SHP77 (cell line): ENCODE data around the gene ARHGEF25.
"Not testable (repeated sequence)": the region's sequence is repeated elsewhere in the genome, so short reads cannot be mapped to it uniquely, and the experiment has no call there.

Experiments used
- DNase-seq, 2 experiments: peaks; one replicate each; lab custom pipeline; 2025; lab: John Stamatoyannopoulos, UW

The ARHGEF25 gene

GRCh38 chr12:57609781-57610553 lies 1.3 kb upstream of the ARHGEF25 start:
- no peak for DNase-seq

DNA sequence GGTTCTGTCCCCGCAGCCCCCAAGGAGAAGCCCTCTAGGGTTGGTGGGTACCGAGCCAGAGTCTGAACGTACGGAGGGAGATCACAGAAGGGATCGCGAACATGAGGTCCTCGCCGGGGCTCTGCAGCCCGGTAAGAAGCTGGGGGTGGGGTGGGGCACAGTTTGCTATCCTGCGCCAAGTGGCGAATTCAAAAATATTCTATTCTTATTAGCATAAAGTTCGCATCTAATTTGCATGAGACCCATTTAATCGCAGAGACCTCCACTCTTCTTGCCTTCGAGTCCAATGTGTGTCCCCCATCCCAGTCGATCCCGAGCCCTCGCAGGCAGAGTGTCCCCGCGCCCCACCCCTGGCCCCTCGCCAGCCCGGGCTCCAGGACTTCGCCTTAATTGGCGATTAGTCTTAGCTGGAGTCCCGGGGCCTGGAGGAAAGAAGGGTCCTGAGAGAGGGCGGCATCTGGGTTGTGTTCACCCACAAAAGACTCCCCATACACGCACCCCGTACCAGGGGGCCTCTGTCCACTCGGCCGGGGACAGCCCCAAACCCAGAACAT lies 604 bp upstream of the ARHGEF25 start:
- DNase-seq, result no peak

DNA sequence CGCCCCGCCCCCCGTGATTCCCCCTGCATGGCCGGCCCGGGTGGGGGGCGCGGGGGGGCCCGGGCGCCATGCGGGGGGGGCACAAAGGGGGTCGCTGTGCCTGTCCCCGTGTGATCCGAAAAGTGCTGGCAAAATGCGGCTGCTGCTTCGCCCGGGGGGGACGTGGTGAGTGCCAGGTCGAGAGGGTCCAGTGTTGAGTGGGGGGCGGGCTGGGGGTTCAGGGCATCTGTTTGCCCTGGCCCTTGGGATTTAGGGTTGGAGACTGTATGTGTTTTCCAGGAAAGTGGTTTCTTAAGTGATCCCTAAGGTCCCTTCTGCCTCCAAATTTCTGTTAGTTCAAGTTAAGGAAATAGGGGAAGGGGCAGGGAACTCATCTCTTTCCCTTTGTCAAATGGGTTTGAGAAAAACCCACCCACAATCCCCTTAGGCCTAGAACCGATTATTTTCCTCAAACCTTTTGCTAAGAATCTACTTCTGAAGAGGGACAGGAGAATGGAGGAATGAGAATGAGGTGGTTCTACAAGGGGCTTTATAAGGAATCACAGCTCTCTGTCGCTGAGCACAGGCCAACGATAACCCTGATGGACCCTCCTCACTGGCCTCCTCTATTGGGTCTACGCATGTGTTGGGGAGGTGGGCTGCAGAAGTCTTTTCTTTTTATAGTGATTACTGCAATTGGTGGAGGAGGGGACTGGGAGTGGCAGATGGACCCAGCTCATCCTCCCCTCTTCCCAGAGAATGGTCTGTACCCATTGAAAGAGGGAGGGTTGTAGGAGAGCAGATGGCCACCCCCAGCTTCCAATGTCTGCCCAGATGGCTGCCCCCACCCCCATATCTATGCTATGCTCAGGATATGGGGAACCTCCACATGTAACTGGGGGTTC lies 834 bp downstream of the ARHGEF25 start:
- no peak for DNase-seq

DNA sequence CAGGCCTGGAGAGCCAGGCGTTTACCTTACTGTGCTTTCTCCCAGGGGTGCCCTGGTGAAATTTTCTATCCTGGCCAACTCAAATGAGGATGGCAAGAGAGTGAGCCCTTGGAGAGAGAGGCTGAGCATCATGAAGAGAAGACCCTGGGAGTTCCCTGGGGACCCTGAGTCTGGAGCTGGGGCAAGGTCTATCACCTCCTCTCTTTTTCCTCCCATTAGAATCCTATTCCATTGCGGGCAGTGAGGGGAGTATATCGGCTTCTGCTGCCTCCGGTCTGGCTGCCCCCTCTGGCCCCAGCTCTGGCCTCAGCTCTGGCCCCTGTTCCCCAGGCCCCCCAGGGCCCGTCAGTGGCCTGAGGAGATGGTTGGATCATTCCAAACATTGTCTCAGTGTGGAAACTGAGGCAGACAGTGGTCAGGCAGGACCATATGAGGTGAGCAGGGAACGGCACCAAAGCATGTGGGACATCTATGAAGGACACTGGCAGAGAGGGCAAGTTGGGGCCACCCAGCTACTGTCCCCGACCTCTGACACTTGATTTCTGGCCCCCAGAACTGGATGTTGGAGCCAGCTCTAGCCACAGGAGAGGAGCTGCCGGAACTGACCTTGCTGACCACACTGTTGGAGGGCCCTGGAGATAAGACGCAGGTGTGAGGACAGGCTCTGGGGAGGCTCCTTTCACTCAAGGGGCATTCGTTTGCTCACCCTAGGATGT lies 1.6 kb downstream of the ARHGEF25 start:
- DNase-seq, result no peak

DNA sequence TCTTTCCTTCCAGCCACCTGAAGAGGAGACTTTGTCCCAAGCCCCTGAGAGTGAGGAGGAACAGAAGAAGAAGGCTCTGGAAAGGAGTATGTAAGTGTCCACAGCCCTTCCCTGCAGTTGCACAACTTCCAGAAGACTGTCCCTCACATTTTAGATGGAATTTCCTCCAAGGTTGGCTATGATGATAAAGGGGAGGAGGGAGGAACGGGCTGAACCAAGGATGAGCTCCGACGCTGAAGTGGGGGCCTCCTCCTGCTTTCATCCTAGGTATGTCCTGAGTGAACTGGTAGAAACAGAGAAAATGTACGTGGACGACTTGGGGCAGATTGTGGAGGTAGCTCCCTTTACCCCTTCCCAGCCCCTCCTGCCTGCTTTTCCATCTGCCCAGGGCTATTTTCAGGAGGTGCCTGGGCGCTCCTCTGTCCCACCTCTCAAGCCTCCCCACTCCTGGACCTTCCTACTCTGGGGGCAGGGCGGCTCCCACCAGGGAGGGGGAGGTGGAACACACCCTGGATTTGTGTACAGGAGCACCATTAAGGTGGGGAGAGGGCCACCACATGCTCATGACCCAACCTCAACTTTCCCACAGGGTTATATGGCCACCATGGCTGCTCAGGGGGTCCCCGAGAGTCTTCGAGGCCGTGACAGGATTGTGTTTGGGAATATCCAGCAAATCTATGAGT lies 2.3 kb downstream of the ARHGEF25 start:
- DNase-seq, result no peak

DNA sequence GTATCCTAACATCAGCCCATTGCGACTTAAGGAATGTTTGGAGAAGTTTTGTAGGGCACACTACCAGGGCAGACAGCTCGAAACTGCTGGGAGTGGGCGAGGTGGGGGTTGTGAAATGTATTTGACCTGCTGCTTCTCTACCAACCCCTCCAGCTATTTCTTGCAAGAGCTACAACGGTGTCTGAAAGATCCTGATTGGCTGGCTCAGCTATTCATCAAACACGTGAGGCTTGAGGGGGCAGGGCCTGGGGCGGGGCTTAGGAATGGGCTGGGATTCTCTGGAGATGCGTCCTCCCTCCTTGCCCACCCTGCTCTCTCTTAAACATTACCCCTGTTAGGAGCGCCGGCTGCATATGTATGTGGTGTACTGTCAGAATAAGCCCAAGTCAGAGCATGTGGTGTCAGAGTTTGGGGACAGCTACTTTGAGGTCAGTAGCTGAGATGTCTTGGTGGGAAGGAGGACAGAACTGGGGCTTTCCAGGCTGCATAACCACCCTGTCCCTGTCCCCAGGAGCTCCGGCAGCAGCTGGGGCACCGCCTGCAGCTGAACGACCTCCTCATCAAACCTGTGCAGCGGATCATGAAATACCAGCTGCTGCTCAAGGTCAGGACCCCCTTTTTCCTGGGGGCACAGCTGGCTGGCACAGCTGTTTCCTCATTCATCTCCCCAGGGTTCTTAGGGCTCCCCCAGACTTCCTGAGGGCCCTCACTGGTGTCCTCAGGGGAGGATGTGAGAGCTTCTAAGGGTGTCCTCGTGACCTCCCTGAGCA lies 3.1 kb downstream of the ARHGEF25 start:
- no peak for DNase-seq

GRCh38 chr12:57614948-57615500 lies 3.8 kb downstream of the ARHGEF25 start:
- no peak for DNase-seq

- no peak for DNase-seq
Observed at GRCh38 chr12:57615637-57616036, 4.4 kb downstream of the ARHGEF25 start.

DNA sequence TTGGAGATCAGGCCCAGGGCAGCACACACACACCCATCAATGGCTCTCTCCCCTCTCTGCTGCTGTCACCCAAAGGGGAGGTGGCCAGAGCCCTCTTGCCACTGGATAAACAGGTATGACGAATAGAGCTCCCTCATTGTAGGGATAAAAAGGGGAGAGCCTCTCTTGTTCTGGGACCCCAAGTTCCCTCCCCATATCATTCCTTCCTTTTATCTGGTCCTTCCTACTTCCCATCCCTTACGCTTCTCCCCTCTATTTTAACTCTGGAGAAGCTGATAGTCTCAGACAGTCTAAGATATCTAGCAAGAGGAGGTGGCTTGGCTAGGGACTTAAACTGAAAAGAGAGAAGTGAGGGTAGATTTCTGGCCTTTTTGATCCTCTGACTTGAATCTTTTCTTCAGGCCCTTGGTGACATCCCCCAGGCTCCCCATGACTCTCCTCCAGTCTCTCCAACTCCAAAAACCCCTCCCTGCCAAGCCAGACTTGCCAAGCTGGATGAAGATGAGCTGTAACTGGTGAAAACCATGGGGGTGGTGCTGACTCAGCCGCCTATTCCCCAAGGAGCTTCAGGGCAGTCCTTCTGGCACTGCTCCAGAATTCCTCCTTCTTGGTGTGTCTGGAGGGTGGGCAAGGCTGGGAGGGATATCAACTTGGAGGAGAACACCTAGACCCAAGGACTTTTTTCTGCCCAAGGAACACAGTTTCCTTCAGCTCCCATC lies 5.3 kb downstream of the ARHGEF25 start:
- no peak for DNase-seq

- no peak for DNase-seq
Observed at GRCh38 chr12:57617942-57618341, 6.7 kb downstream of the ARHGEF25 start.

GRCh38 chr12:57618431-57618830 lies 7.2 kb downstream of the ARHGEF25 start:
- DNase-seq, result not testable (repeated sequence)

- DNase-seq, result no peak
Observed at GRCh38 chr12:57618966-57619433, 7.8 kb downstream of the ARHGEF25 start.

GRCh38 chr12:57619434-57620244 lies 8.4 kb downstream of the ARHGEF25 start:
- DNase-seq, result no peak

- no peak for DNase-seq
Observed at GRCh38 chr12:57620245-57620935, 9.2 kb downstream of the ARHGEF25 start.

DNA sequence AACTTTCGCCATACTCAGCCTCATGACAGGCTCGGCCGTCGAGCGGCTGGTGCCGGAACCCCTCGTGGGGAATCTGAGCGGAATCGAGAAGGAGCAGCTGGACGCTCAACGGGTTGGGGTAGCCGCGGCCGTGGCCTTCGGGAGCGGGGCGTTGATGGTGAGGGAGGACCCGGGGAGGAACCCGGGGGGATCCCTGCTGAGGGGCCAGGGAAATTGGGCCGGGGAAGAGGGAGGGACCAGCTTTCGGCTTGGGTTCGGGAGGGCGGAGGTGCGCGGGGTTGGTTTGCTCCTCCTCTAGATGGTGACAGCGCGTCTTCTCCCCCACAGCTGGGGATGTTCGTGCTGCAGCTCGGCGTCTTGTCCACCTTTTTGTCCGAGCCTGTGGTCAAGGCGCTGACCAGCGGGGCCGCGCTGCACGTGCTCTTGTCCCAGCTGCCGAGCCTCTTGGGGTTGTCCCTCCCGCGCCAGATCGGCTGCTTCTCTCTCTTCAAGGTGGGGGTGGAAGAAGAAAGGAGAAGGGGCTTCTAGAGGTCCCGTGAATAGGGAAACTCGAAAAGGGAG lies 9.8 kb downstream of the ARHGEF25 start:
- DNase-seq, result no peak

- DNase-seq, result peak; percentile 33 to 56
Observed at GRCh38 chr12:57621497-57622292, 10.5 kb downstream of the ARHGEF25 start.
